ENCODE results near the gene PCAT7.

GRCh38 chr9:94526271-94526670, 28.6 kb upstream of the PCAT7 start:
- TF ChIP-seq KLF1 (tag by site-specific recombination; IDR thresholded peaks at IDR 0.05) (no peak), CTCF (tag by site-specific recombination; IDR thresholded peaks at IDR 0.05) (no peak), ZXDB (tag by site-specific recombination; IDR thresholded peaks at IDR 0.05) (no peak)

Measured in HEK293 (cell line).